GM23248 (cell line): ENCODE measurements around the gene TMEM255B.

Experiments
- EZH2 ChIP-seq: fragments of 200-600 bp; sonication (generic); IDR thresholded peaks from 2 replicates; pipeline ENCODE4 v1.6.1; 2018; ENCODE audit warnings: antibody characterized with exemption, mild to moderate bottlenecking; ENCODE audit not compliant: insufficient read depth, poor library complexity, severe bottlenecking
- EZH2phosphoT487 ChIP-seq: fragments of 200-600 bp; sonication (generic); IDR thresholded peaks from 2 replicates; pipeline ENCODE4 v1.6.1; 2018; ENCODE audit warnings: antibody characterized with exemption, moderate library complexity, mild to moderate bottlenecking, low read depth; ENCODE audit not compliant: insufficient read depth

DNA sequence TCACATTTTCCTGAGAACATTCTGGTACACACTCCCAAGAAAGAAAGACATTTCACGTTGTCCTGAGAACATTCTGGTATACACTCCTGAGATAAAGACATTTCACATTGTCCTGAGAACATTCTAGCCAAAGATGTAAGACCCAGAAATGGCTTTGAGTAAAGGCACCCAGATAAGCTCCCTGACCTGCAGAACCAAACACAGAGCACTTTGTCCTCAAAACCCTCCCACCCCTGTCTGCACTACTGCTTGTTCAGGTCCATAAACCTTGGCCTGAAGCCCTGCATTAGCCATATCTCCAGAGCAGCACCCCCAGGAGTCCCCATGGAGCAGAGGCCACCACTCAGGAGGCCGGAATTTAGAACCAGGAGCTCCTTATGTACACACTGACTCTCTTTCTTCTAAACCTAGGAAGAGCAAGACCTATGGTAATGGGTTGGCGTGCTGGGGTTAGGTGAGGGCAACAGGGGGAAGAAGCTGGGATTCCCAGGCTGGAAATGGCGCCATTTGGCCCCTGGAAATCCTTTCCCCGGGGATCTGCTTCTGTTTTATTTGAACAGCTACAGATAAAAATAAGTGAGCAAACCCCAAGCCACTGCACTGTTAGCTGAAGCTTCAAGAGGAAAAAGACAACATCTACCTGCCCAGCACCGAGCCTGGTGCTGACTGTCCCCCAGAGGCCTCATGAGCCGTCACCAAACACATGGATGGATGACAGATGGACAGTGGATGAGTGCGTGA, 91.1 kb downstream of the TMEM255B start:
- no peak for TF ChIP-seq EZH2phosphoT487
- TF ChIP-seq EZH2: no peak
